Sigmoid colon (tissue), 4 donors: Measurements from ENCODE around the gene ST14.

ENCODE experiments used
- POLR2A ChIP-seq, 2 donors: fragments of 450-650 bp; IDR thresholded peaks; one replicate each; pipeline ENCODE4 v1.6.1; 2016; ENCODE audit warnings: antibody characterized with exemption in 2 of 2, mild to moderate bottlenecking in 2 of 2, moderate library complexity in 2 of 2
- POLR2AphosphoS5 ChIP-seq, 4 donors: sonication (generic); formaldehyde crosslinking; IDR thresholded peaks; one replicate each; pipeline ENCODE4 v1.6.1; 2017; ENCODE audit warnings: antibody characterized with exemption in 4 of 4
- TF ChIP-seq, protein P1 (sequence below), 4 experiments: fragments of 450-650 bp in 3 of 4; fragments of 200-600 bp in 1 of 4; IDR thresholded peaks; one replicate each; pipeline ENCODE4 v1.5.1; 2016 to 2019; ENCODE audit warnings: antibody characterized with exemption in 4 of 4, mild to moderate bottlenecking in 3 of 4, moderate library complexity in 2 of 4

DNA sequence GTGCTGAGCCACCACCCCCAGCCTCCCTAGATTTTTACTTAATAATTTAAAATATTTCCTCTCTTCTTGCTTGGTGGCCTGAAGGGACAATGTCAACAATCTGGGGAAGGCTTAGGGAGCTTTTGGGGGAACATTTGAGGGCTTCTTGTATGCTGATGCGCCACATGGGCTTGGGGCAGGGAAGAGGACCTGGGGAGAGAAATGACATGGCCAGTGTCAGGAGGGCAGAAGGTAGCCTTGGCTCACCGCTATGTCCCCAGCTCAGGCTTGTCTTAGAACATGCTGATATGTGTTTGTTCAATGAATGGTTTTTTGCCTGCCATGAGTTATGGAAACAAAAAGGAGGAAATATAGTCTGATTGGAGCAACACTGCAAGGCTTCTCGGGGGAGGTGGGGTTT, 51.6 kb downstream of the ST14 start:
- TF ChIP-seq, protein P1, sequence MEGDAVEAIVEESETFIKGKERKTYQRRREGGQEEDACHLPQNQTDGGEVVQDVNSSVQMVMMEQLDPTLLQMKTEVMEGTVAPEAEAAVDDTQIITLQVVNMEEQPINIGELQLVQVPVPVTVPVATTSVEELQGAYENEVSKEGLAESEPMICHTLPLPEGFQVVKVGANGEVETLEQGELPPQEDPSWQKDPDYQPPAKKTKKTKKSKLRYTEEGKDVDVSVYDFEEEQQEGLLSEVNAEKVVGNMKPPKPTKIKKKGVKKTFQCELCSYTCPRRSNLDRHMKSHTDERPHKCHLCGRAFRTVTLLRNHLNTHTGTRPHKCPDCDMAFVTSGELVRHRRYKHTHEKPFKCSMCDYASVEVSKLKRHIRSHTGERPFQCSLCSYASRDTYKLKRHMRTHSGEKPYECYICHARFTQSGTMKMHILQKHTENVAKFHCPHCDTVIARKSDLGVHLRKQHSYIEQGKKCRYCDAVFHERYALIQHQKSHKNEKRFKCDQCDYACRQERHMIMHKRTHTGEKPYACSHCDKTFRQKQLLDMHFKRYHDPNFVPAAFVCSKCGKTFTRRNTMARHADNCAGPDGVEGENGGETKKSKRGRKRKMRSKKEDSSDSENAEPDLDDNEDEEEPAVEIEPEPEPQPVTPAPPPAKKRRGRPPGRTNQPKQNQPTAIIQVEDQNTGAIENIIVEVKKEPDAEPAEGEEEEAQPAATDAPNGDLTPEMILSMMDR (IDR thresholded peaks at IDR 0.05), result no peak
- TF ChIP-seq POLR2AphosphoS5 (IDR thresholded peaks at IDR 0.05) (no peak), POLR2A (IDR thresholded peaks at IDR 0.05) (no peak)
